Measurements from ENCODE around the gene ZNF865.

ZNF865 gene

DNA sequence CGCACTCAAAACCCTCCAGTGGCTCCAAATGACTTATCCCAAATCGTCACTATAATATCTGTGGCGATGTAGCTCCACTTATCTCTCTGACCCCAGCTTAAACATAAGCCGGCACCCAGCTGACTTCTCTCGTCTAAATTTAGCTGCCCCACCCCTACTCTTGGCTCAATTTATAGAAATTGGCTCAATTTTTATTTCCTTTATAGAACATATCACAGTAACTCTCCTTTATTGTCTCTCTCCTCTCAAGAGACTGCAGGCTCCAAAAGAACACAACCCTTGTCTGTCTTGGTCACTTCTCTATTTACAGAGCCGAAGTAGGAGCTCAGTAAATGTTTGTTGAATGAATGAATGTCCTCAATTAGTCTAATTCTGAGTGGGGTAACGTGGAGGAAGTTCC is 18.1 kb downstream of the ZNF865 start:
- no peak for DNase-seq (ENCODE audit: low read depth in 2 of 2)

DNA sequence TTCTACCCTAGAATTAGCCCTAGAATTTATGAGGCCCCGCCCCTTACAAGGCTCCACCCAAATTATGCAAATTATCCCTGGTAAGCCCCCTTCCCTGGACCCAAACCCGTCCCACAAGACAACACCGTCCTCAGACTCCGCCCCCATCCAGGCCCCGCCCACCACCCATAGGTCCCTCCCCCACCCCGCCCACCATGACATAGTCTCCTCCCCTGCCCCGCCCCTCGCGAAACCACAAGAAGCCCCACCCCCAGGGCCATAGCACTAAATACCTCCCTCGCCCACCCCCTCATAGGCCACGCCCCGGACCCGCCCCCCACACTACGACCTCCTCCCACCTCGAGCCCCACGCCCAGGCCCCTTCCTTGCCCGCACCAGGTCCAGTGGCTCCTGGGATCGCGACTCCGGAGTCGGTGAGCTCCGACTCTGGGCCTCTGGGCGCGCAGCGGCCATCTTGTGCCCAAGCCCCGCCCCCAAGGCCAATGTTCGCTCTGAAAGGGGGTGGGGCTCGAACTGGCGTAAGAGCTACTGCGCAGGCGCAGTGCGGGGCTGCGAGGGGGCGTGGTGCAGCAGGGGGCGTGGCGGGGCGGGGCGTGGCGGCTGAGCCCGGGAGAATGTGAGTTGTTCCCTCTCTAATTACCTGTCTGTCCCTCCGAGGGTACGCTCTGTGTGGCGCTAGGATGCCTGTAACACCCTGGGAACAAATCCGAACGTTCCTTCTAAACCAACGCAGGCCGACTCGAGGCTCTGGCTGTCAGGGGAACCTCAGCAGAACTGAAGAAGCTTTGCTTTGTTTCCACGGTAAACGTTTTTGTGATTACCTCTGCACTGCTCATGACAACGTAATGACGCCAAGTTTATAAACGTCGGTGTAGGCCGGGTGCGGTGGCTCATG is 18.9 kb downstream of the ZNF865 start, which contains the start of gene ZNF784:
TSS of gene ZNF784 (minus strand) at position 458 of the 895 bp plus-strand sequence. CDS start at position 453, 5 bp downstream.
- DNase-seq (ENCODE audit: low read depth in 2 of 2) = peak; percentile 83 to 87

DNA sequence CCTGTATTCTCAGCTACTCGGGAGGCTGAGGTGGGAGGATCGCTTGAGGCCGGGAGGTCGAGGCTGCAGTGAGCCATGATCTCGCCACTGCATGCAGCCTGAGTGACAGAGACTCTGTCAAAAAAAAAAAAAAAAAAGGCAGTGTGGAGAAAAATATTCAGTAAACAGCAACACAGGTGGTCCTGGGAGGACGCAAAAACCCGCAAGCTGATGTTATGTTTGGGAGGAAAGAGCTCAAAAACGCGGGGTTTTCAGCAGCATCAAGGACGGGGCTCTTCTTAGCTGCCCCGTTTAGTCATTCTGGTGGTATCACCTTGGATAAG is 19.5 kb downstream of the ZNF865 start:
- no peak for DNase-seq (ENCODE audit: low read depth in 2 of 2)

GRCh38 chr19:55626350-55626749 is 20.9 kb downstream of the ZNF865 start:
- peak in 1 of 2 donors; percentile 44 for DNase-seq (ENCODE audit: low read depth in 2 of 2)

DNA sequence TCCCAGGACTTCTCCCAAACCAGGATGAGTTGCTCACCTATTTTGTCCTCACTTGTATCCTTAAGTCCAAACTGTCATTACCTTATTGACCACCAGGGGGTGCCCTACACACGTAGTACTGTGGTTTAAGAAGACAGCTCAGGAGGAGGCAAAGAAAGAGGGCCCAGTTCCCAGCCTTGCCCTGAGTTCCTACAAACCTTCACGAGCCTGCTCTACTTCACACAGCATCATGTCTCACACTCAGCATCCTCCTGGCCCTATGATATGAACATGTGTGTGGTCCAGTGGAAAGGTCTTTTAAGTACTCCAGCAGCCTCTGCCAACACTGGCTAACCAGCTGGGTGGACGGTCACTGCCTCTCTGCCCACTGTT is 27.0 kb downstream of the ZNF865 start:
- peak; percentile 80 to 81 for DNase-seq (ENCODE audit: low read depth in 2 of 2)

- DNase-seq (ENCODE audit: low read depth in 2 of 2) = no peak
Measured at GRCh38 chr19:55633861-55634260, 28.4 kb downstream of the ZNF865 start.

DNA sequence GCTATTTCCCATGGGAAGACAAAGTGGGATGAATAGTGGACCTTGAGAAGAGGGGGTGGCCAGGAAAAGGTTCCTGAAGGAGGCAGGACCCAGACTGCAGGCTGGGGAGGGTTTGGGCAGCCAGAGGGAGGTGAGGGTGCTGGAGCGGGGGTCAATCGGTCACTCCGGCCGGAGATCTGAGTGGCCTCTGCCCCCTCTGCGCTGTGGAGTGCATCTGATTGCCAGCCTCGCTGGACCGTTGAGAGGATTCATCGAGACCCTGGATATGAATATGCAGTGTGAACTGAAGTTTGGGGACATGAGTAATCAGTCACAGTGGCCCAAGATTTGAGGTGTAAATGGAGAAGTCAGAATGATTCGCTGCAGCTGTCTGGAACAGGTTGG is 29.9 kb downstream of the ZNF865 start:
- DNase-seq (ENCODE audit: low read depth in 2 of 2) = no peak

- no peak for DNase-seq (ENCODE audit: low read depth in 2 of 2)
Measured at GRCh38 chr19:55635856-55636440, 30.5 kb downstream of the ZNF865 start.

- no peak for DNase-seq (ENCODE audit: low read depth in 2 of 2)
Measured at GRCh38 chr19:55636723-55637122, 31.3 kb downstream of the ZNF865 start.

- DNase-seq (ENCODE audit: low read depth in 2 of 2) = no peak
Measured at GRCh38 chr19:55637534-55637933, 32.1 kb downstream of the ZNF865 start.

DNA sequence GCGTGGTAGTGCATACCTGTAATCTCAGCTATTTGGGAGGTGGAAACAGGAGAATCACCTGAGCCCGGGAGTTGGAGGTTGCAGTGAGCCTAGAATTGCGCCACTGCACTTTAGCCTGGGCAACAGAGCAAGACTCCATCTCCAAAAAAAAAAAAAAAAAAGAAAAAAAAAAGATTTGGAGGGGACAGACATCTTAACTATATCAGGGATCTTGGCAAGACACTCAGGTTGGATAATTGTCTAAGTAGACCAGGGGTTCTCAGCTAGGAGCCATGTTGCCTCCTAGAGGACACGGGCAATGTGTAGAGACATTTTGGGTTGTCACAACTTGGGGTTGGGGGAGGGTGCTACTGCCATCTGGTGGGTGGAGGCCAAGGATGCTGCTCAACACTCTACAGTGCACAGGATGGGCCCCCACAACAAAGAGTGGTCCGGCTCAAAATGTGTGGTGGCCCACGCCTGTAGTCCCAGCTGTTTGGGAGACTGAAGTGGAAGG is 33.5 kb downstream of the ZNF865 start:
- DNase-seq (ENCODE audit: low read depth in 2 of 2) = no peak

DNA sequence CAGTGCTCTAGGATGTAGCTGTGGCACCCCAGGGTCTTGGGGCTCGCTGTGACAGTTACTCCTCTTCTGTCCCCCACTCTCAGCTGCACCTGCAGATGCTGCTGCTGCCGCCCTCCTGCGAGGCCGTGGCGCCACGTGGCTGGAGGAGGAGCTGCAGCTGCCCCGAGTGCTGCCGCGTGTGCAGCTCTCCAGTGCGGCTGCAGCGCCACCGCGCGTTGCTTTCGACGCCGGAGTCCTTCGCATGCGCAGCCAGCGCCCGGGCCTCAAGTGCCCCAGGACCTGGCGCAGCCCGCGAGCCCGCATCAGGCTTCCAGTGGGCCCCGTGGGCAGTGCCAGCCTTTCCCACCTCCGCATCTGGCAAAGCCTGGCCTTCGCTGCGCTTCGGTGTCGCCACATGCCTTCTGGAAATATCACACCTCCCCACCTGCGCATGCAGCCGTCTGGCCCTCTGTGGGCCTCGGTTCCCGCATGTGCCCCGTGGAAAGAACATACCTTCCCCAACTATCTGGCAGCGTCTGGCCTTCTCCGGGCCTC is 34.7 kb downstream of the ZNF865 start:
- DNase-seq (ENCODE audit: low read depth in 2 of 2) = peak in 1 of 2 donors; percentile 44

DNA sequence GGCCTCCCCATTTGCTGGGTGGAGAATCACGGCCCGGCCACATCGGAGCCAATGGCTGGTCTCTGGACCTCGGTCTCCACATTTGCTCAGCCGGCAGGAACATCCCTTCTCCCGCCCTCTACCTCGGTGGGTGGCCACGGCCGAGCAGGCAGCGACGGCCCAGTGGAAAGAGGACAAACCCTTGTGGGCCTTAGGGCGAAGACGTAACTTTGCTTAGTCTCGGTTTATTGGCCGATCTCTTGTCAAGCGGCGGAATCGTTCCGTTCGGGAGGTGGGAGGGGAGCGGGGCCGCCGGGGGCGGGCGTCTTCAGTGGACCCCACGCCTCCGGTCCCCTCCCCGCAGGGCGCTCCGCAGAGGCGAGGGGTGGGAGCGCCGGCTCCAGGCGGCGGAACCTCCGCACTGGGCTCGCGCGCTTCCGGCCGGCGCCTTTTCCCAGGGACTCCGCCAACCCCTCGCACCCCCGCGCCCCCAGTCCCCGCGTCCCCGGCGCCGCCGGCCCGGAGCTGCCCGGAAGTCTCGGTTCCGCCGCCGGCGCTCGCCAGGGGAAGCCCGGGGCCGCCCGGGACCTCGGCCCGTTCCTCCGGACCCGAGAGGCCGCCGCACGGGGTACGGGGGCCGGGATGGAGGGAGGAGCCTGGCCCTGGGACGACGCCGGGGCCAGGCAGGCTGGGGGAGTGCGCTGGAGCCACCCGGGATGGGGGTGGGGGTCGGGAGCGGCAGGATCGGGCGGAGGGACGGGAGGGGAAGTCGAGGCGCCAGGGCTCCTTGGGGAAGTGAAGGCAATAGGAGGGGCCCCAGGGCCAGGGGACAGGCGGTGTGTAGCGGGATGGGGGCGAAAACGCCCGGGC is 35.4 kb downstream of the ZNF865 start, which contains the start of gene ZNF580:
TSS of gene ZNF580 (plus strand) at position 426 of the 849 bp plus-strand sequence. CDS start 1,507 bp downstream, outside the sequence.
- DNase-seq (ENCODE audit: low read depth in 2 of 2) = no peak

DNA sequence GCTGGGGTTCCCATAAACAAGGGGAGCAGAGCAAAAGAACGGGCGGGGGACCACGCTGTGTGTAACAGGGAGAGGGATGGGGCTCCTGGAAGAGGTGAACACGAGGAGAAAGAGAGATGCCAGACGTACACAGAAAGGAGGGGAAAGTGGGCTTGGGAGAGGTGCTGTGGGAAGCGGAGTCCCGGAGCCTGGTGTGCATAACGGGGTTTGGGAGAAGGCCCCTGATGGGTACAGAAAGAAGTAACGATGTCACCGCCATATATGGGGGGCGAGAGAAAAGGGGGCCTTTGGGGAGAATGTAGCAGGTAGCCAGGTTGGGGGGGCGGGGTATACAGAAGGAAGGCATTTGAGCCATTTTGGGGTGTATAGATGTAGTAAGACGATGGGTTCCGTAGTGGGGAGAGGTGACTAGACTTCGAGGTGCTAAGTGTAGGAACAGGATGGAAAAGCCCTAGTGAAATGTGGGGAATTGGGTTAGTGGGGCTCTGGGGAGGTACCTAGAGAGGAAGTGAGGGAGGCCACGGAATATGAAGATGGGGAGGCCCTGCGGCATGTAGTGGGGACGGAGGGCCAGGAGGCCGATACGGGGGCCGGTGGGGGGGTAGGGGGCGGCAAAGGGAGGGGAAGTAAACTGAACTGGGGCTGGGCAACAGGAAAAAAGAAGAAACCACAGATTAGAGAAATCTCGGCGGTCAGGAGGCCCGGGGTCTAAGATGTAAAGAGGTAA is 36.1 kb downstream of the ZNF865 start:
- DNase-seq (ENCODE audit: low read depth in 2 of 2) = no peak

DNA sequence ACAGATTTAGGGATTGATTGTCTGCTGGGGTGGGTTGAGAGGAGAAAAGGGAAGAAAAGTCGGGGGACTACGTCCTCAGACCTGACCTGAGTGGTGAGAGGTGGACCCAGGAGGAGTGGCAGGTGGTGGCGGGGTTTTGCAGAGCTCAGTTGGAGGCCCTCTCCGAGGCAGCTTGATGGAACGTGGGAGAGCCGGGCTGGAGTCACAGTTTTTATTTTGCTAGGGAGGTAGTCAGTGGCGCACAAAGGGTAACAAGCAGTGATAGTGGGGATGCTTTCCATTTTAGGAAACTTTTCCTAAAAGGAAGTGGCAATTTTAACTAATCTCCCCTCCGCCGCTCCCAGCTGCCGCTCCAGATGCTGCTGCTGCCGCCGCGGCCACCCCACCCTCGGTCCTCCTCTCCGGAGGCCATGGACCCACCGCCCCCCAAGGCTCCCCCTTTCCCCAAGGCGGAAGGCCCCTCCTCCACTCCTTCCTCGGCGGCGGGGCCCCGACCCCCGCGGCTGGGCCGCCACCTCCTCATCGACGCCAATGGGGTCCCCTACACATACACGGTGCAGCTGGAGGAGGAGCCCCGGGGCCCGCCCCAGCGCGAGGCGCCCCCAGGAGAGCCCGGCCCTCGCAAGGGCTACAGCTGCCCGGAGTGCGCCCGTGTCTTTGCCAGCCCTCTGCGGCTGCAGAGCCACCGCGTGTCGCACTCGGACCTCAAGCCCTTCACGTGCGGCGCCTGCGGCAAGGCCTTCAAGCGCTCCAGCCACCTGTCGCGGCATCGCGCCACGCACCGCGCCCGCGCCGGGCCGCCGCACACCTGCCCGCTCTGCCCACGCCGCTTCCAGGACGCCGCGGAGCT is 36.9 kb downstream of the ZNF865 start:
- no peak for DNase-seq (ENCODE audit: low read depth in 2 of 2)

- DNase-seq (ENCODE audit: low read depth in 2 of 2) = peak; percentile 60 to 69
Measured at GRCh38 chr19:55643003-55643886, 37.8 kb downstream of the ZNF865 start, which contains the start of gene ZNF581. Gene ZNF581 (plus strand): TSS chr19:55643649. CDS start chr19:55644572, 923 bp downstream.

GRCh38 chr19:55643887-55644176 is 38.4 kb downstream of the ZNF865 start:
- no peak for DNase-seq (ENCODE audit: low read depth in 2 of 2)

DNA sequence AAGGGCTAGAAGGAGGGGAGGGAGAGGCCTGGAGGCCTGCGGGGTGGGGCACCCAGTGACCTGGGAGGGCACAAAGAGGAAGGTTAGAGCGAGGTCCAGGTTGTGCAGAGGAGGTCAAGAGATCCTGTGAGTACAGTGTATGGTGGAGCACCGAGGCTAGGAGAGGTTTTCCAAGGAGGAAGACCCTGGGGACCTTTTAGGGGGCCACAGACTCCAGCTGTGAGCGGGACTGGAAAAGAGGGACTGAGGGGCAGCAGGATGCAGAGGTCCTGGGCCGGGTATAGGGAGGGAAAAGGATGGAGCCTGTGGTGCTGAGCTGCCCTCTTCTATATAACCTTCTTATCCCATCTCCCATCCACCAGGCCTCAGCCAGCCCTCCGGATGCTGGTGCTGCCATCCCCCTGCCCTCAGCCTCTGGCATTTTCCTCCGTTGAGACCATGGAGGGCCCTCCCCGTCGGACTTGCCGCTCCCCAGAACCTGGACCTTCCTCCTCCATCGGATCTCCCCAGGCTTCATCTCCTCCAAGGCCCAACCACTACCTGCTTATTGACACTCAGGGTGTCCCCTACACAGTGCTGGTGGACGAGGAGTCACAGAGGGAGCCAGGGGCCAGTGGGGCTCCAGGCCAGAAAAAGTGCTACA is 38.9 kb downstream of the ZNF865 start:
- no peak for DNase-seq (ENCODE audit: low read depth in 2 of 2)

All from activated CD8-positive, alpha-beta memory T cell treated with anti-CD3 and anti-CD28 coated beads for 4 hours (primary cell).